ENCODE results near the gene ETHE1.

The ETHE1 gene

DNA sequence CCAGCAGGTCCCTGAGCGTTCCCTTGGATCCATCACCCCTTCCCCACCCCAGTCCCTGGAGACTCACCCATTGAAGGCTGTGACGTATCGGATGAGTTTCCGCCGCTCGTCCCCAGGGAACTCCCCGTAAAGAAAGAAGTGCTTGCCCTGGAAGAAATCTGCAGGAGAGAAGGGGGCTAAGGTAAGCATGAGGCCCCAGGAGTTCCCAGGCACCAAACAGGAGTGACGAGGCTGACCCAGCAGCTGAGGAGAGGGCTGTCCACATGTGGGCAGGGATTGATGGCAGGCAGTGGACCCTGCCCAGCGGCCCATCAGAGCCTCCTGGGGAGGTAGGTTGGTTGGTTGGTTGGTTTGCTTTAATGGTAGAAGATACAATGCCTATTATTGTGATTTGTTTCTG, 17.1 kb upstream of the ETHE1 start:
- TF ChIP-seq, protein P1, sequence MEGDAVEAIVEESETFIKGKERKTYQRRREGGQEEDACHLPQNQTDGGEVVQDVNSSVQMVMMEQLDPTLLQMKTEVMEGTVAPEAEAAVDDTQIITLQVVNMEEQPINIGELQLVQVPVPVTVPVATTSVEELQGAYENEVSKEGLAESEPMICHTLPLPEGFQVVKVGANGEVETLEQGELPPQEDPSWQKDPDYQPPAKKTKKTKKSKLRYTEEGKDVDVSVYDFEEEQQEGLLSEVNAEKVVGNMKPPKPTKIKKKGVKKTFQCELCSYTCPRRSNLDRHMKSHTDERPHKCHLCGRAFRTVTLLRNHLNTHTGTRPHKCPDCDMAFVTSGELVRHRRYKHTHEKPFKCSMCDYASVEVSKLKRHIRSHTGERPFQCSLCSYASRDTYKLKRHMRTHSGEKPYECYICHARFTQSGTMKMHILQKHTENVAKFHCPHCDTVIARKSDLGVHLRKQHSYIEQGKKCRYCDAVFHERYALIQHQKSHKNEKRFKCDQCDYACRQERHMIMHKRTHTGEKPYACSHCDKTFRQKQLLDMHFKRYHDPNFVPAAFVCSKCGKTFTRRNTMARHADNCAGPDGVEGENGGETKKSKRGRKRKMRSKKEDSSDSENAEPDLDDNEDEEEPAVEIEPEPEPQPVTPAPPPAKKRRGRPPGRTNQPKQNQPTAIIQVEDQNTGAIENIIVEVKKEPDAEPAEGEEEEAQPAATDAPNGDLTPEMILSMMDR (IDR thresholded peaks at IDR 0.05; ENCODE audit: borderline replicate concordance, control extremely low read depth, extremely low read depth, insufficient read depth, missing control alignments), result no peak
- in situ Hi-C loops (cut with MboI; ENCODE audit: low sequenced_read_pairs, unreplicated experiment), result no loop called here
- no peak for DNase-seq (ENCODE audit: low spot score)

DNA sequence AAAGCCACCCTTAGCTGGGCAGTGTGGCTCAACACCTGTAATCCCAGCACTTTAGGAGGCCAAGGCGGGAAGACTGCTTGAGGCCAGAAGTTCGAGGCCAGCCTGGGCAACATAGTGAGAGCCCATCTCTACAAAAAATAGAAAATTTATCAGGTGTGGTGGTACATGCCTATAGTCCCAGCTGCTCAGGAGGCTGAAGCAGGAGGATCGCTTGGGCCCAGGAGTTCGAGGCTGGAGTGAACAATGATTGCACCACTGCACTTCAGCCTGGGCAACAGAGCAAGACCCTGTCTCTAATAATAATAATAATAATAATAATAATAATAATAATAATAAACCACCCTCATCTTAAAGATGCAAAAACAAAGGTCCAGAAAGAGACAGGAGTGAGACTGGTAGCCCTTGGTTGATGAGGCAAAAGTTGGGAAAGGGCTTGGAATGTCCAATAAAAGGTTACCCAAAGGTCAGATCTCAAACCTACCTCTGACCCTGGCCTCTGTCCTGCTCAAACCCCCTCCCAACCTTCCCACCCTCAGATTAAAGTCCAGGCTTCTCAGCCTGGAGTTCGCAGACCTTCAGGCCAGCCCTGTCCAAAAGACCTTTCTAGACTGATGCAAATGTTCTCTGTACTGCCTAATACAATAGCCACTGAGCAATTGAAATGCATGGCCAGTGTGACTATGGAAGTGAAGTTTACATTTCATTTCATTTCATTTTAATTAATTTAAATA, 15.1 kb upstream of the ETHE1 start:
- in situ Hi-C loops (cut with MboI; ENCODE audit: low sequenced_read_pairs, unreplicated experiment), result no loop called here
- DNase-seq (ENCODE audit: low spot score), result no peak
- TF ChIP-seq, protein P1 (IDR thresholded peaks at IDR 0.05; ENCODE audit: borderline replicate concordance, control extremely low read depth, extremely low read depth, insufficient read depth, missing control alignments), result no peak

DNA sequence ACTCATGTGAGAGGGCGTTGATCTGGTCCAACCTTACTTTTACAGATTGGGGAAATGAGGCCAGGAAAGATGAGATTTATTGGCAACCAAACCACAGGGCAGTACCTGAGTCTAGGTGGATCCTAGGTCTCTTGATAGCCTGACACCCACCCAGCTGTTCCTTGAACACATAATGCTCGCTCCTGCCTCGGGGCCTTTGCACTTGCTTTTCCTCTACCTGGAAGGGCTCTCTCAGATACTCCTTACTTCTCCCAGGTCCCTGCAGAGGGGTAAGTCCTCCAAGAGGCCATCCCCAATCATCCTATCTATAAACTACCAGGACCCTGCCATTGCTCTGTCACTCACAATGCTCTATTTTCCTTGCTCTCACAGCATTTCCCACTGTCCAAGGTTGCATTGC, 13.4 kb upstream of the ETHE1 start:
- in situ Hi-C loops (cut with MboI; ENCODE audit: low sequenced_read_pairs, unreplicated experiment), result no loop called here
- TF ChIP-seq, protein P1 (IDR thresholded peaks at IDR 0.05; ENCODE audit: borderline replicate concordance, control extremely low read depth, extremely low read depth, insufficient read depth, missing control alignments), result no peak
- no peak for DNase-seq (ENCODE audit: low spot score)

DNA sequence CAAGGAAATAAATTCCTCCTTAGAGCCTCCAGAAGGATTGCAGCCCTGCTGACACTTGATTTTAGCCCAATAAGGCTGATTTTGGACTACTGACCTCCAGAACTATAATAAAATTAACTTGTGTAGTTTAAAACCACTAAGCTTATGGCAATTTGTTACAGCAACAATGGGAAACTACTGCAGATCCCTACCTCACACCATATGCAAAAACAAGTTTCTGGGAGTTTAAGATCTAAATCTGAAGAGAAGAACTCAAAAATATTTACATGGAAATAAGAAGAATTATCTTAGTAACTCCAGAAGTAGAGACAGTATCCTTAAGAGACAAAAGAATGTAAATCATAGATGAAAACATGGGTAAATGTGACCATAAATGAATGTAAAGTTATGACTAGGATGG, 11.9 kb upstream of the ETHE1 start:
- no peak for DNase-seq (ENCODE audit: low spot score)
- TF ChIP-seq, protein P1 (IDR thresholded peaks at IDR 0.05; ENCODE audit: borderline replicate concordance, control extremely low read depth, extremely low read depth, insufficient read depth, missing control alignments), result no peak
- in situ Hi-C loops (cut with MboI; ENCODE audit: low sequenced_read_pairs, unreplicated experiment), result no loop called here

DNA sequence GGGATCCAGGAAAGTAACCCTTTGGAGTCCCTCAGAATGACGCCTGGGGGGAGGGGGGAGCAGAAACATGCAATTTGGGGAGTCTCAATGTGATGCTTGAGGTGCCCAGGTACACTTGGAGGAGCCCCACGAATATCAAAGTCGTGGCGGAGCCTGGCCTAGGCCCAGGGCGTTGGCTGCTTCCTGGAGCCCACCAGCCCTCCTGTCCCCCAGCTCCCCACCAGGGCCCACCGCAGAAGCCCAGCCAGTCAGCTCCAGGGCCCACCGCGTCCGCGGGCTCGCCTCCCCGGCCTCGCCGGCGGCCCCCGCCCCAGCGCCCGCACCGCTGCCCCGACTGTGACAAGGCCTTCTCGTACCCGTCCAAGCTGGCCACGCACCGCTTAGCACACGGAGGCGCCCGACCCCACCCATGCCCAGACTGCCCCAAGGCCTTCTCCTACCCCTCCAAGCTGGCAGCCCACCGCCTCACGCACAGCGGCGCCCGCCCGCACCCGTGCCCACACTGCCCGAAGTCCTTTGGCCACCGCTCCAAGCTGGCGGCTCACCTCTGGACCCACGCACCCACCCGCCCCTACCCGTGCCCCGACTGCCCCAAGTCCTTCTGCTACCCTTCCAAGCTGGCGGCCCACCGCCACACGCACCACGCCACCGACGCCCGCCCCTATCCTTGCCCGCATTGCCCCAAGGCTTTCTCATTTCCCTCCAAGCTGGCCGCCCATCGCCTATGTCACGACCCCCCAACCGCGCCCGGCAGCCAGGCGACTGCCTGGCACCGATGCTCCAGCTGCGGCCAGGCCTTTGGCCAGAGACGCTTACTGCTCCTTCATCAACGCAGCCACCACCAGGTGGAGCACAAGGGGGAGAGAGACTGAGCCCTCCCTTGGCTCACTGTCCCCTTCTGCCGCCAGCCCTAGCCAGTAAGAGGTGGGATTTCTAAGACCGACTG, 8.1 kb upstream of the ETHE1 start:
- TF ChIP-seq, protein P1 (IDR thresholded peaks at IDR 0.05; ENCODE audit: borderline replicate concordance, control extremely low read depth, extremely low read depth, insufficient read depth, missing control alignments), result peak; percentile 27
- in situ Hi-C loops (cut with MboI; ENCODE audit: low sequenced_read_pairs, unreplicated experiment), result no loop called here
- DNase-seq (ENCODE audit: low spot score), result no peak

DNA sequence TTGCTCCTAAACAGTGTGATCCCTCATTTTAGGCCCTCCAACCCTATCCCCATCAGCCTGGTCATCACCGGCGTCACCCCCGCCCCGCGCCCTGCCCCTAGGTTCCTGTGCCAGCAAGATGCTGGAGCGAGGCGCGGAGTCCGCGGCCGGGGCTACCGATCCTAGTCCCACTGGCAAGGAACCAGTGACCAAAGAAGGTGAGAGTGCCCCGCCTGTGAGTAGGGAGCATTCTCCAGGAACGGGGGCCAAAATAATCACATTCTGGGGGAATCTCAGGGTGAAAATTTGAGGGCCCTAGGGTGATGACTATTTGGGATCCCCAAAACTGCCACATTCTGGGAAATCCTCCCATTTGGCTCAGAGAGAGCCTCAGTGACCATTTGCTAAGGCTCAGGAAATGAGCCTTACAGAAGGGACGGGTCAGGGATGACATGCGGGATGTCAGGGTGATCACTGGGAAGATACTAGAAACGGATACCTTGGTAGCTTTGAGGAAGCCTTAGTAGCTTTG, 7.4 kb upstream of the ETHE1 start:
- TF ChIP-seq, protein P1 (IDR thresholded peaks at IDR 0.05; ENCODE audit: borderline replicate concordance, control extremely low read depth, extremely low read depth, insufficient read depth, missing control alignments), result no peak

More for the DNA sequence above, 7.4 kb upstream of the ETHE1 start:
- in situ Hi-C loops (cut with MboI; ENCODE audit: low sequenced_read_pairs, unreplicated experiment), result no loop called here
- no peak for DNase-seq (ENCODE audit: low spot score)

All from GM13976 (cell line).